Measurements from ENCODE around the gene KIAA0586.

GRCh38 chr14:58398895-58399294, 28.6 kb upstream of the KIAA0586 start:
- TF ChIP-seq USF2 (IDR thresholded peaks at IDR 0.05; ENCODE audit: borderline replicate concordance, low read depth, low read length) (no peak), JUND (IDR thresholded peaks at IDR 0.05) (no peak), MAX (IDR thresholded peaks at IDR 0.05; ENCODE audit: low read depth) (no peak), FOSL2 (IDR thresholded peaks at IDR 0.05; ENCODE audit: borderline replicate concordance, low read depth) (no peak), CTCF (IDR thresholded peaks at IDR 0.05) (no peak), EZH2phosphoT487 (IDR thresholded peaks at IDR 0.05; ENCODE audit: borderline replicate concordance, low read depth) (no peak), GABPA (IDR thresholded peaks at IDR 0.05; ENCODE audit: low read depth) (no peak)
